Neural cell (in vitro differentiated cells): ENCODE results near the gene PCDH9. TPM values are rescaled to one million over a fixed set of nuclear protein-coding genes. Genes with fewer than 3 reads are reported as not detected.

Source experiments
- H2AFZ ChIP-seq: fragments of 200-600, 300-800 bp; sonication (generic), shearing (Covaris generic); 2 replicates; pipeline ENCODE4 v1.6.0; 2014; ENCODE audit warnings: low read depth, mild to moderate bottlenecking, antibody characterized with exemption, low read length, moderate library complexity
- H3F3A ChIP-seq: fragments of 200-600 bp; shearing (Covaris generic); 2 replicates; pipeline ENCODE4 v1.6.1; 2016; ENCODE audit warnings: mild to moderate bottlenecking, moderate library complexity, mixed read lengths, antibody characterized with exemption, low read length; ENCODE audit not compliant: insufficient read depth, poor library complexity, severe bottlenecking
- H3K27ac ChIP-seq: fragments of 200-600, 300-800 bp; sonication (generic), shearing (Covaris generic); 2 replicates; pipeline ENCODE4 v1.5.1; 2014; ENCODE audit warnings: mild to moderate bottlenecking, low read length, moderate library complexity
- H3K27me3 ChIP-seq: fragments of 300-800, 200-600 bp; sonication (generic), shearing (Covaris generic); 2 replicates; pipeline ENCODE4 v1.6.0; 2014; ENCODE audit warnings: mild to moderate bottlenecking, low read depth, low read length, moderate library complexity; ENCODE audit not compliant: insufficient read depth
- H3K36me3 ChIP-seq: fragments of 300-800, 200-600 bp; sonication (generic), shearing (Covaris generic); 2 replicates; pipeline ENCODE4 v1.5.1; 2014; ENCODE audit warnings: mild to moderate bottlenecking, antibody characterized with exemption, low read length, moderate library complexity; ENCODE audit not compliant: insufficient read depth
- H3K4me2 ChIP-seq: fragments of 300-800, 200-600 bp; sonication (generic), shearing (Covaris generic); 2 replicates; pipeline ENCODE4 v1.6.0; 2014; ENCODE audit warnings: mild to moderate bottlenecking, low read length
- H3K4me3 ChIP-seq: fragments of 300-800, 200-600 bp; sonication (generic), shearing (Covaris generic); 2 replicates; pipeline ENCODE4 v1.5.1; 2014; ENCODE audit warnings: mild to moderate bottlenecking, low read length, moderate library complexity
- H3K79me2 ChIP-seq: fragments of 200-600 bp; shearing (Covaris generic); replicated peaks from 2 replicates; pipeline ENCODE4 v1.6.0; 2014; ENCODE audit warnings: mild to moderate bottlenecking, low read length, moderate library complexity; ENCODE audit not compliant: insufficient read depth
- H3K9ac ChIP-seq: fragments of 300-800, 200-600 bp; sonication (generic), shearing (Covaris generic); 2 replicates; pipeline ENCODE4 v1.6.1; 2016; ENCODE audit warnings: mild to moderate bottlenecking, low read length, mixed read lengths
- H3K9me2 ChIP-seq: fragments of 200-600 bp; shearing (Covaris generic); 2 replicates; pipeline ENCODE4 v1.6.1; 2016; ENCODE audit warnings: mild to moderate bottlenecking, low read length, mixed read lengths; ENCODE audit not compliant: insufficient read depth
- H3K9me3 ChIP-seq: fragments of 200-600, 300-800 bp; sonication (generic), shearing (Covaris generic); 2 replicates; pipeline ENCODE4 v1.6.1; 2016; ENCODE audit warnings: mild to moderate bottlenecking, mixed run types, low read length, moderate library complexity, mixed read lengths
- H4K20me1 ChIP-seq: fragments of 200-600 bp; shearing (Covaris generic); 2 replicates; pipeline ENCODE4 v1.6.1; 2016; ENCODE audit warnings: mild to moderate bottlenecking, mixed run types; ENCODE audit not compliant: insufficient read depth
- EP300 ChIP-seq: fragments of 450-650 bp; conservative IDR thresholded peaks from 2 replicates; pipeline ENCODE4 v1.6.1; 2014; ENCODE audit warnings: antibody characterized with exemption, mild to moderate bottlenecking, moderate library complexity; ENCODE audit not compliant: poor library complexity, severe bottlenecking
- EZH2 ChIP-seq: fragments of 200-600, 300-800 bp; shearing (Covaris generic), sonication (generic); IDR thresholded peaks from 2 replicates; pipeline ENCODE4 v1.6.1; 2014; ENCODE audit warnings: antibody characterized with exemption, low read length, borderline replicate concordance, mild to moderate bottlenecking; ENCODE audit not compliant: insufficient read depth, poor library complexity, severe bottlenecking
- MXI1 ChIP-seq: fragments of 450-650 bp; conservative IDR thresholded peaks from 2 replicates; pipeline ENCODE4 v1.6.1; 2014; ENCODE audit warnings: antibody characterized with exemption, mild to moderate bottlenecking; ENCODE audit not compliant: poor library complexity, severe bottlenecking
- POLR2AphosphoS5 ChIP-seq: IDR thresholded peaks from 2 replicates; pipeline ENCODE4 v1.6.1; 2012
- RAD21 ChIP-seq: fragments of 450-650 bp; conservative IDR thresholded peaks from 2 replicates; pipeline ENCODE4 v1.6.1; 2014; ENCODE audit warnings: antibody characterized with exemption, mild to moderate bottlenecking, moderate library complexity
- REST ChIP-seq: IDR thresholded peaks from 2 replicates; pipeline ENCODE4 v1.6.1; 2012; ENCODE audit warnings: borderline replicate concordance
- SMC3 ChIP-seq: fragments of 450-650 bp; conservative IDR thresholded peaks from 2 replicates; pipeline ENCODE4 v1.6.1; 2014; ENCODE audit warnings: antibody characterized with exemption, mild to moderate bottlenecking, moderate library complexity; ENCODE audit not compliant: poor library complexity
- polyA plus RNA-seq: library from polyadenylated mRNA; depleted of rRNA; stranded (reverse); fragments of >200 nt; gene quantifications from 2 replicates; pipeline ENCODE4 v1.2.3, GENCODE V29; 2014

PCDH9 gene
- polyA plus RNA-seq, 1 donor from 2014 or later = 4.6 TPM

GRCh38 chr13:67004511-67004910 is 225.6 kb downstream of the PCDH9 start:
- H3K36me3 ChIP-seq = no peaks in the 10 kb centered on the region
- no peaks in the 10 kb centered on the region for H3F3A ChIP-seq
- no peaks in the 10 kb centered on the region for H3K79me2 ChIP-seq
- no peak overlapping the region for H3K27ac ChIP-seq
- TF ChIP-seq MXI1 (no peak), POLR2AphosphoS5 (no peak), EP300 (no peak), SMC3 (no peak), EZH2 (no peak), REST (no peak)
- H3K9me3 ChIP-seq = no peaks in the 10 kb centered on the region
- H3K4me2 ChIP-seq = no peak overlapping the region
- no peak overlapping the region for H3K9ac ChIP-seq
- H3K4me3 ChIP-seq = no peak overlapping the region
- H3K9me2 ChIP-seq = no peaks in the 10 kb centered on the region
- no peaks in the 10 kb centered on the region for H3K27me3 ChIP-seq
- no peak overlapping the region for H2AFZ ChIP-seq
- H4K20me1 ChIP-seq = no peaks in the 10 kb centered on the region

GRCh38 chr13:67003743-67004142 is 226.4 kb downstream of the PCDH9 start:
- no peaks in the 10 kb centered on the region for H3K27me3 ChIP-seq
- H3K79me2 ChIP-seq = no peaks in the 10 kb centered on the region
- H4K20me1 ChIP-seq = no peaks in the 10 kb centered on the region
- H2AFZ ChIP-seq = no peak overlapping the region
- H3K9me3 ChIP-seq = no peaks in the 10 kb centered on the region
- TF ChIP-seq RAD21 = no peak
- H3K9me2 ChIP-seq = no peaks in the 10 kb centered on the region
- H3K27ac ChIP-seq = no peak overlapping the region
- no peak overlapping the region for H3K9ac ChIP-seq
- no peaks in the 10 kb centered on the region for H3K36me3 ChIP-seq
- no peak overlapping the region for H3K4me2 ChIP-seq
- H3F3A ChIP-seq = no peaks in the 10 kb centered on the region
- H3K4me3 ChIP-seq = no peak overlapping the region

GRCh38 chr13:67001363-67001762 is 228.8 kb downstream of the PCDH9 start:
- H3K4me3 ChIP-seq = no peak overlapping the region
- H3K79me2 ChIP-seq = no peaks in the 10 kb centered on the region
- TF ChIP-seq REST = no peak
- H3K9me2 ChIP-seq = no peaks in the 10 kb centered on the region
- H3K36me3 ChIP-seq = no peaks in the 10 kb centered on the region
- H2AFZ ChIP-seq = no peak overlapping the region
- H3K4me2 ChIP-seq = no peak overlapping the region
- H3F3A ChIP-seq = no peaks in the 10 kb centered on the region
- H3K9me3 ChIP-seq = no peaks in the 10 kb centered on the region
- no peak overlapping the region for H3K9ac ChIP-seq
- no peaks in the 10 kb centered on the region for H3K27me3 ChIP-seq
- no peak overlapping the region for H3K27ac ChIP-seq
- no peaks in the 10 kb centered on the region for H4K20me1 ChIP-seq
